GM18498 (cell line): Measurements from ENCODE around the gene HS1BP3.

ENCODE experiments used
- ATAC-seq: cut with Tn5 transposase; IDR thresholded peaks from one replicate; pipeline ENCODE4 v1.9.1; 2021; ENCODE audit warnings: mild to moderate bottlenecking, moderate library complexity; ENCODE audit not compliant: unreplicated experiment

The HS1BP3 gene

GRCh38 chr2:20650877-20651730, at the start of gene HS1BP3:
Gene HS1BP3 (minus strand): TSS chr2:20651098. CDS start chr2:20651063, 35 bp downstream.
- peak; percentile 97 for ATAC-seq

GRCh38 chr2:20698916-20699613, 48.2 kb upstream of the HS1BP3 start:
- ATAC-seq: no peak

- ATAC-seq: no peak
Measured at GRCh38 chr2:20697322-20697934, 46.5 kb upstream of the HS1BP3 start.

- no peak for ATAC-seq
Measured at GRCh38 chr2:20696366-20696765, 45.5 kb upstream of the HS1BP3 start.

- no peak for ATAC-seq
Measured at GRCh38 chr2:20693317-20693716, 42.4 kb upstream of the HS1BP3 start.

GRCh38 chr2:20692081-20692480, 41.2 kb upstream of the HS1BP3 start:
- ATAC-seq: no peak

GRCh38 chr2:20691076-20691734, 40.3 kb upstream of the HS1BP3 start:
- no peak for ATAC-seq

GRCh38 chr2:20689428-20690264, 38.7 kb upstream of the HS1BP3 start:
- ATAC-seq: no peak

GRCh38 chr2:20687260-20687832, 36.4 kb upstream of the HS1BP3 start:
- ATAC-seq: no peak

- ATAC-seq: no peak
Measured at GRCh38 chr2:20684581-20685063, 33.7 kb upstream of the HS1BP3 start.

GRCh38 chr2:20682167-20682920, 31.4 kb upstream of the HS1BP3 start:
- ATAC-seq: no peak

GRCh38 chr2:20680744-20681375, 30.0 kb upstream of the HS1BP3 start:
- ATAC-seq: no peak

- no peak for ATAC-seq
Measured at GRCh38 chr2:20678780-20679179, 27.9 kb upstream of the HS1BP3 start.

- no peak for ATAC-seq
Measured at GRCh38 chr2:20678086-20678395, 27.1 kb upstream of the HS1BP3 start.

- ATAC-seq: peak; percentile 25
Measured at GRCh38 chr2:20677301-20678085, 26.6 kb upstream of the HS1BP3 start.

GRCh38 chr2:20676353-20677215, 25.7 kb upstream of the HS1BP3 start:
- ATAC-seq: peak; percentile 62
